Stimulated activated CD4-positive, alpha-beta T cell treated with anti-CD3 and anti-CD28 coated beads, Interleukin-15, amount 100 ng/mL, for 24 hours (primary cell): ENCODE measurements around the gene MC2R.

ENCODE experiments used
- DNase-seq: peaks from one replicate; pipeline ENCODE4 v3.0.0-alpha.2; 2020

The MC2R gene

DNA sequence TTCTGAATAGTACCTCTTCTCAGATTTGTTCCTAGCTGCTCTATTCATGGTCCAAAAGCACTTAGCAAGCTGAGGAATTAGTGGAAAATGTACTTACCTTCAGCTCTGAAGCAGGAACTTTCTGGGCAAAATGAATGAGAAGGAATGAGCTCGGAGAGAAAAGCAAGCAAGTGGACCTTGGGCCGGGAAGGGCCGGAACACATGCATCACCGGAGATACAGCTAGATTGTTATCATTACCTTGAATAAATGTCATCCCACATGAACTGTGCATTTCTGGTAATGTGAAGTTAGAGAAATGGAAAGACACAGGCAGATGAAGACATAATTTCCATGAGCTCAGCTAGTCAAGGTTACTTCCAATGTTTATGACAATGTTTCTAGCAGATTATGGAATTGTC, at the start of gene MC2R:
MC2R (minus strand) TSS at position 146 of the 400 bp plus-strand sequence. CDS start 30,018 bp downstream, outside the sequence.
- no peak for DNase-seq

DNA sequence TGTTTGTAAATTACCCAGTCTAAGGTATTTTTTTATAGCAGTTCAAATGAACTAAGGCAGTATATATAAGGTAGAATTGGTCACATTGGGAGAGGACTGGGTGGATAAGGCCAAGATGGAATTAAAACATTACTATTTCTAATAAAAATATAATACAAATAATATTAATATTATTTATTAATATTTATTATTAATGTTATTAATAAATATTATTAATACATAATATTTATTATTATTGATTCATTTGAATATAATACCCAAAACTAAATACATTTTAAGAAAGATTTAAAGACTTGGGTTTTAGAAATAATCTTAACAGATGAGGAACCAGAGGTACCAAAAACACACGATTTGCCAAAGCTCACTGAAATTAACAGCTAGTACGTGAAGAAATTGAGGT, 30.5 kb upstream of the MC2R start:
- DNase-seq = no peak

DNA sequence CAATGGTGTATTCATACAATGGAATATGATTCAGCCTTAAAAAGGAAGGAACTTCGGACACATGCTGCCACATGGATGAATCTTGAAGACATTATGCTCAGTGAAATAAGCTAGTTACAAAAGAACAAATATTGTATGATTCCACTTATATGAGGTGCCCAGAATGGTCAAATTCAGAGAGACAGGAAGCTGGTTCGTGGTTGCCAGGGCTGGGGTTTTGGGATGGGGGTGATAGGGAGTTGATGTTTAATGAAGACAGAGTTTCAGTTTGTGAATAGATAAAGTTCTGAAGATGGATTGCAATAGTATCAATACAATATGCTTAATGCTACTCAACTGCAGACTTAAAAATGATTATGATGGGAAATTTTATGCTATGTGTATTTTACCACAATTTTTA, 28.0 kb upstream of the MC2R start:
- DNase-seq = no peak

DNA sequence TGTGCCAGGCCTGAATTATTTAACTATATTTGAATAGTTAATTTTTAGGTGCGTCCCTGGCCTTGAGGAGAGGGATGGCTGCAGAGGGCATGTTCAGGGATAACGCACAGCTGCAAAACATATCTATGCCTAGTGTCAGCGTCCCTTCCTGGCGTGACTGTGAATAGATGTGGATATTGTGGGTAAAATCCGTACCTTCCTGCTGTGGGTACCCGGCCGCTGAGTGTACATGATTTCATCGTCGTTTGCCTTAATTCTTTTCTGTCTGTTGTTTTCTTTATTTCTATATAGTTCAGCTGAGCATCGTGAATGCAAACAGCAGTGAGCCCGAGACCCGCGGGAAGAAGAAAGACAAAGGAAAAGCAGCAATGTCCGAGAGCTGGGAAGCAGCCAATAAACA, 25.0 kb upstream of the MC2R start:
- no peak for DNase-seq

DNA sequence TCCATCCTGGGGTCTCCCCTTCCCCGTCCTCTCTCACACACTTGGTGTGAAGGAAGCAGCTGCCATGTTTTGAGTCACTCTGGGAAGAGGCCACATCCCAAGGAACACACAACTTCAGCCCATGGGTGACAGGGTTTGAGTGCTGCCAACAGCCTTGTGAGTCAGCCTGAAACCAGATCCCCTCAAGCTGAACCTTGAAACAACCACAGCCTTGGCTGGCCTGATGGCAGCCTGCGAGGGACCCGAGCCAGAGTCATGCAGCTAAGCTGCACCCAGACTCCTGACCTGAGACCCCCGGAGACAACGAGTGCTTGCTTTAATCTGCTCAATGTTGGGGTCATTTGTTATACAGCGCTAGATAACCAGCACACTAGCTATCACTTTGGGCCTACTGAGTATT, 19.3 kb upstream of the MC2R start:
- no peak for DNase-seq

DNA sequence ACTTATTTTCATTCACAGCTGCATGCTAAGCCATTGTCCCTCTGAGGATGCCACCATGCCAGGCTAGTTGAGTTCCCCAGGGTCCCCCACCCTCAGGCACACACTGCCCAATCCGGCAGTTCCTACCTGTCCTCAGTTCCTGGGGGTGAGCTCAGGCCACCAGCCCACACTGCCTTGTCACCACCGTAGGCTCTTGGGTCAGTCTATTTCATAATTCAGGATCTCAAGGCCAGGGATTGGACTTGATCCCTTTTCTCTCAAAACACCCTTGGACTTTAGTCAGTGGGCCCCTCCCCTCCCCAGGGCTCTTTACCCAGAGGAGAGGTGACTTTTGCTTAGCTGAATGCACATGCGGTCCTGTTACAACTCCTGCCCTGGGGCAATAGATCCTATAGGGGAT, 18.7 kb upstream of the MC2R start:
- no peak for DNase-seq

DNA sequence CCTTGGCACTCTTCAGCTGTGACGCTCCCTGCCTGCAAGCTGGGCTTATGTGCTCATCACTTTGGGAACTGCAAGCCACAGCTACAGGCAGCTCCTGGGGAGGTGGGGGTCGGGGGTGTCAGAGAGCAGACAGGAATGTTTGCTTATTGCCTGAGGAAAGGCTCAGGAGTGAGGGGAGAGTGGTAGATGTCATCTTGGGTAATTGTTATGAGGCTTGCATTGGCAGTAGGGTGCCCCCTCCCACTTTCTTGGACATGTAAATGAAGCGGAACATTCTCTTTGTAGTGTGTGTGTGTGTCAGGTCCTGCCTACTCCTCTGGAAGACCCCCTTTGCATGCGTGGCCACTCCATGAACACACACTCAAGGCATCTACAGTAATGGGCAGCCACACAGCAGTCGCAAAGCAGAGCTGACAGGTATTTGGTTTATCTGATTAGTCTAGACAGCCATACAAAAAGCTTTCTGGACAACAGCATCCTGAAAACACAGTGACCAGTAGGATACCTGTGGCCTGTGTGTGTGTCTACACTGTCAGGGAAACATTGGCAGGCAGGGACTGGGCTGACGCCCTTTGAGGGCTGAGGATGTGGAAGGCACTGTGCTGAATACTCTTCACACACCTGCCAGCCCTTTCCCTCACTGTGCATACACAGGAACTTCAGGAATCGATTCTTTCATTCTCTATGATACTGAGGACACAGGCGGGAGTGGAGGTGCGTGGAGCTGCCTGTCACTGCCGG, 17.1 kb upstream of the MC2R start:
- DNase-seq = no peak

DNA sequence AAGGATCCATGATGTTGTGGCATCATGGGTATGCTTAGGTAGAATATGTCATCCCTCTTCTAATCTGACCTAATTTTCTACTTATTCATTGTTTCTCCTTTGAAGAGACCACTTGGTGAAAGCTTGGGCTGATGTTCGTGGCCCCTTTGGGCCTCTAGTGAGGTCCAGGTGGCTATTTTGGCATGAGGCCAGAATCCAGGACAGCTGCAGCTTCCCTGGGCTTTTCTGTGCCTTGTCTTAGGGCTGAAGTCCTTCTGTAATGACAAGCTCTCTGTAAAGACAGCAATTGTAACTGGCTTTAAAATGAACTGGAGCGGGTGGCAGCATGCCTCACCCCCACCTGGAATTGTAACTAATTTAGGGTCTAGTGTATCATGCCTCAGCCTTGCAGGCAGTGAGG, 15.6 kb upstream of the MC2R start:
- no peak for DNase-seq

DNA sequence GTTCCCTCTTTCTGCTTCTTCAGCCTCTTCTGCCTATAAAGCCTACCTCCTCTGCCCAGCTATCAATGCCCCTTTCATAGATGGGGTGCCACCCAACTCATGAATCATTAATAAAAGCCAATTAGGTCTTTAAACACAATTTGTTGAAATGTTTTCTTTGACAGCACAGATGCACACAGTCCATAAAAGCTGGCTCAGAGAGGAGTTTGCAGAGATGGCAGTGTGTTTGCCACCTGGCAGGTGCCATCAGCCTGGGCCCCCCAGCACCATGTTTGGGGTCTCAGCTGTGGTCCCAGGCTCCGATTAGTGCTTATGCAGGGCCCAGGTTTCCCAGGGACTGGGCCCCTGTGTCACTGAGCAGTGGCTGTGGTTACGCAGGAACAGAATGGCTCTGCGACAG, 7.9 kb upstream of the MC2R start:
- no peak for DNase-seq

DNA sequence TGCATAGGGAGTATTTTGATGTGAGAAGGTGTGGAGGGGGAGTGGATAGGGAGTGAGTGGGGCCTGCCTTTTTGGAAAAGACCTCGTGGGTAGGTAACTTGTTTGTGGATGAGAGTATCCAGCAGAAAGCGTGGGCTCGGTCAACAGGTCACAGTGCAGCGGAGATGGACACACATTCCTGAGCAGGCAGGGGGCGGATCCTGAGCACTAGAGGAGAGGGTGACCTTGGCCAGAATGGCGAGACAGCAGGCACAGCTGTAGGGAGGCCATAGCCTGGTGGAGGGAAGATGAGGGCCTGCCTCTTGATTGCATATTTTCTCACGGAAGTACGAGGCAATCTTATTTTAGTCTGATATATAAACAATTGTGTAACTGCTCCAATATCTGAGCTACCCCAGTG, 3.6 kb upstream of the MC2R start:
- no peak for DNase-seq

DNA sequence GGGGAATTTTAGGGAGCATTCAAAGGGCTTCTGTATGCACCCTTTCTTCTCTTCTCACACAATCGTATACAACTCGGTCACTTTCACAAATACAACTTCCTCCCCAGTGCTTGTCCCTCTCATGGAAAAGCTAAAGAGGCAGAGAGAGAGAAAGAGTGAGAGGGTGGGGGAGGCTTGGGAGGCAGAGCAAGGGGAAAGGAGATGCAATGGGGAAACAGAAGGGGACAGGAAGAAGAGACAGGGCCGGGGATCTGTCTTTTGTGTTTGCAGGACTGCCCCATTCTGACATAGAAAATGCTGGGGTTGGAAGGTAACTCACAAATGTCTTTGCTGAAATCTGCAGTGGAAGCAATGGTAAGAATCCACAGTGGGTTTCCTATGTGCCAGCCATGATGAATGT, 2.1 kb upstream of the MC2R start:
- DNase-seq = no peak

DNA sequence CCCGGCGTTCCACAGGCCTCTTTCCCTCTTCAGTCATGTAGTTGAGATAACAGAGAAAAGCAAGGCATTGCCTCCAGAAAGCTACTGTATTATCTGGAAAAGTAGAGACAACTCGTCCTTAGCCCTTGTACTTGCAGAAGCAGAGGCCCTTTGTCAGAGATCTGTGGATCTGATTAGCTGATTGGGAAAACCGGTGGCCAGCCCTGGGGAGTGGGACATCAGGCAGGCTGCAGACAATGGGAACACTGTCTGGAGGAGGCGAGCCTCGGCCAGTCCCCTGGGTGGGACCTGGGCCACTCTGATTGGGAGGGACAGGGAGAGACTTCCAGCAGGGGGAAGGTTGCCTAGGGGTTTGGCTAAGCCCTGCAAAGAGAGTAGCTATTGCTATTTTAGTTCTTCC, 1.2 kb upstream of the MC2R start:
- DNase-seq = no peak

DNA sequence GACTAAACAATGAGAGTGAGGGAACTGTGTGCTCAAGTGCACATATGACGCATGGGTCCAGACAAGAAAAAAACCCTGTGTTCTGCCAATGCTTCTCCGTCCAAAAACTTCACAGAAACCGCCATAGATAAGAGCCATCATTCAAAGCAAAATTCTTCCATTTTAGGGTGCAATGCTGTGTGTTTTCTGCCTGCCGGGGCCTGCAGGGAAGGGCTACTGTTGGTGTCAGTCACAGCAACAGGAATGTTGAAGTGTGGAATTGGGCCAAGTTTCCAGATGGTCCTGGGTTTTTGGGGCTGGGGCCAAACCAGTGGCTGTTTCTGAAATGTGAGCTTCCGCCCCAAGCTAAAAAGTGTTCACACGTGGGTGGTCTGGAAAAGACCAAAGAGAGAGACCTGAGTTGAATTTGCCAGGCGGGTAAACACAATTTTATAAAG, 677 bp upstream of the MC2R start:
- no peak for DNase-seq

DNA sequence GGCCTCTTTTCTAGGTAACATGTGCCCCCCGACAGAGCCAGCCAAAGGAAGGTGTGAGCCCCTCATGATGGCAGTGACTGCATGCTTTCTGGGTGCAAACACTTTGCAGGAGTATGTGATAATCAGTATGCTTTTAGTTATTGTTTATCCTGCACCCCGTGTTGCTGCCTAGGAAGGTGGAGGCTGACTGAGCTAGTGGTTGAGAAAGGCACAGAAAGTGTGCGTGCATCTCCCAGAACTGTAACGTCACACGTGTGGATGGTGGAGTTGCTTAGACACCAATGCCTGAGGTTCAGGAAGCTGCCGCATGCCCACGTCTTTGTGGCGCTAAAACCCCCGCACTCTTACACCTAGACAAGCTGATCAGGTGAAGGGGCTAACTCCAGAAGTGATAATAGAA, 580 bp downstream of the MC2R start:
- DNase-seq = no peak

DNA sequence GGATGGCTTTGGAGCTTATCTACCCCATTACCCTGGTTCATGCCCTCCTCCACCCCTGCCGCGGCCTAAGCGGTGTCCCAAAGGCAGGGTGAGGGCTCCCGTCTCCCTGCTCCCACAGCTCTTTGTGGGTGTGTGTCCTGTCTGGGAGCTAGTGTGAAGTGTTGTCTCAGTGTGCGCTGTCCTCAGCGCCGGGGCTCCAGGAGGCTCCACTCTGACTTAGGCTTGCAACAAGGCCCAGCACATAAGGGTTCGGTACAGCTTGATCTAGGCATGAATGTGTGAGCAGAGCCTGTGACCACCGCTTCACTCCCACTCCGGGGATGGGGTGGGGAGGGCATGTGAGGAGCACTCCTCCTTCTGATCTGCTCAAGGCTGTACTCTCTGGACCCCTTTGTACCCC, 1.2 kb downstream of the MC2R start:
- DNase-seq = no peak

DNA sequence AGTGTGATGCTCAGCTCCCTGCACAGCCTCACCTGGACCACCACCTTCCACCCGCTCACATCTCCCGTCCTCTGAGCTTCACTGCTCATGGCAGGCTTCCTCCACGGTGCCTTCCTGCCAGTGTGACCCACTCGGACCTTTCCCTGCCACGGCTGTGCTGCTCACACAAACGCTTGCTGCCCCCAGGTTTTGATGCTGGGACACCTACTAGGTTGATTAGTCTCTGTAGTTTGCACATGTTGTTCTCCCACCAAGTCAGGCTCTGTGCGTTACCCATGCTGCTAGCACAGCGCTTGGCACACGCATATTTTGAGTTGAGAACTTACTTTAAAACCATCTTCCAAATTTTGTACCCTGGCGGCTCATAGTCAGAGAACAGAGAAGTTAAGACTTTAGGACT, 2.1 kb downstream of the MC2R start:
- DNase-seq = no peak

DNA sequence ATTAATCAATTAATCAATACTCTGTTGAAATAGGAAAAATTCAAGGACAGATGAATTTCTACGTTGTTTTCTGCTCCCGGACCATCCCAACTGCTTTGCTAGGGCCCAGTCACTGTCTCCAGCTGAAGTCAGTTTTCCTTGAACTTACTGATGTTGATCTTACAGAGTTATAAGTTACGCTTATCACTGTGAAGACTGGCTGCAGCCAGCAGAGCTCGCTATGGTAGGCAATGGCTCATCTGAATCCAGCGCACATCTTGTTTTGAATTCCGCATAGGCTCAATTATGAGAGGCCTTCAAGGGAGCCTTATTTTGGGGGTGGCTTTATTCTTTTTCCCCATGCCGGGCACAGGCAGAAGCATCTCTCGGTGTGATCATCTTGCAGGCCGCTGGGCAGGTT, 2.7 kb downstream of the MC2R start:
- no peak for DNase-seq

DNA sequence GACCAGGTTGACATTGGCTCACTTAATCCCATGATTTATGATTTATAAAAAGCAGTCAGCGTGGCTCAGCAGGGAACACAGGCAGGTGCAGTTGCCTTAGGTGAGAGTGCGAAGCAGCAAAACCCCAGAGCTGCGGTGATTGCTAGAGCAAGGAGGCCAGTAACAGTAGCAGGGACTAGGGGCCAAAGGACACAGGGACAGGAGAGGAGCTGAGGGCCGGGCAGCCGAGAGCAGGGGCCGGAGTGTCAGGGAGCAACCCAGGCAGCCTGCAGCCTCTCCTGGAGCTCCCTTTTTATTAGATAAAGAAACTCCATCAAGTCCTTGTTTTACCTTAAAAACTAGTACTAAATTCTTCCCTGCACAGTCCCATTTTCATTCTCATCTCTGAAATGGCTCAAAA, 4.3 kb downstream of the MC2R start:
- DNase-seq = no peak

DNA sequence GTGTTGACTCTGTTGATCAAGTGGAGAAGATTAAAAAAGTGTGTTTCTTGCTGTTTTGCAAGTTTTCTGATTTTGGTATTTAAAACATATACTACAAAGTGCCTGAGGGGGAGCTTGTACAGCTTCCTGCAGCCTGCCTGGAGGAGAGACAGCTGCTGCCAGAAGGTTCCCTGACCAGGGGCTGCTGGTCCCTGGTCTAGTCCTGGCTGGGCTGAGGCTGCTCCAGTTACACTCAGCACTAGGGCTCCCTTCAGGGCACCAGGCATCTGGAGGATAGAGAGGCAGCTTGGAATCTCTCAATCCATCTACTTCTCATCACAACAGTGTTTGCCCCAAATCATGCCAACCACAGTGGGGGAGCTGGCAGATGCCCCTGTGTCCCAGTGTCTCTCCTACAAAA, 4.8 kb downstream of the MC2R start:
- DNase-seq = no peak

DNA sequence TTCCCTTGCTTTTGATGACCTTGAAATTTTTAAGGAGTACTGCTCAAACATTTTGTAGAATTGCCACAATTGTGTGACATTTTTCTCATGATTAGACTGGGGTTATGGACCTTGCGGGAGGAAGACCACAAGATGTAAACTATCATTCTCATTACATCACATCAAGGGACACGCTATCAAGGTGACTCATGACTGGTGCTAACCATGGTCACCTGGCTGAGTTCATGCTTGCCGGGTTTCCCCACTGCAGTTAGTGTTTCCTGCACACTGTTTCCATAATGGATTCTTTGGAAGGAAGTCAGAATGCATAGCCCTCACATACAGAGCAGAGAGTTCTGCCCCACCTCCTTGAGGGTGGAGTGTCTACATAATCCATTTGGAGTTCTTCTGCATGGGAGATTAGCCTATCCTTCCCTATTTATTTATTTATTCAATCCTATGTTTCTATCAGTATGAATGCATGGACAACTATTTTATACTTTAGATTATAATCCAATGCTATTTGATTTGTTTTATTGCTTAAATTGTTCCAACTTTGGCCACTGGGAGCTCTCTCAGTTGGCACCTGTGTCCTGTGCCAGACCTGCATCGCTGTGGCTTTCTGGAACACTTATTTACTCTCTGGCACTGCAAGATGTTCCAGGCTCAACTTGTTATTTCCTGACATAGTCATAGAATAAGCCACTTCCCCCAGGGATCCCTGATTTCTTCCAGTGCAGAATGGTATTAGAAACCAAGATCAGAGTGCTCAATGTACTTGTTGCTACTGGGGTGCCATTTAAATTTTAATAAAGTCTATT, 6.0 kb downstream of the MC2R start:
- no peak for DNase-seq

DNA sequence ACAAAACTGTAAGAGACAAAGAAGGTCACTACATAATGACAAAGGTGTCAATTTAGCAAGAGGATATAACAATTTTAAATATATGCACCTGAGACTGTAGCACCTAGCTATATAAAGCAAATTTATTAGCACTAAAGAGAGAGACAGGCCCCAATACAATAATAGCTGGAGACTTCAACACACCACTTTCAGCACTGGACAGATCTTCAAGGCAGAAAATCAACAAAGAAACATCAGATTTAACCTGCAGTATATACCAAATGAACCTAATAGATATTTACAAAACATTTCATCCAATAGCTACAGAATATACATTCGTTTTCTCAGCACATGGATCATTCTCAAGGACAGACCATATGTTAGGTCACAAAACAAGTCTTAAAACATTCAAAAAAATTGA, 14.7 kb downstream of the MC2R start:
- DNase-seq = no peak

DNA sequence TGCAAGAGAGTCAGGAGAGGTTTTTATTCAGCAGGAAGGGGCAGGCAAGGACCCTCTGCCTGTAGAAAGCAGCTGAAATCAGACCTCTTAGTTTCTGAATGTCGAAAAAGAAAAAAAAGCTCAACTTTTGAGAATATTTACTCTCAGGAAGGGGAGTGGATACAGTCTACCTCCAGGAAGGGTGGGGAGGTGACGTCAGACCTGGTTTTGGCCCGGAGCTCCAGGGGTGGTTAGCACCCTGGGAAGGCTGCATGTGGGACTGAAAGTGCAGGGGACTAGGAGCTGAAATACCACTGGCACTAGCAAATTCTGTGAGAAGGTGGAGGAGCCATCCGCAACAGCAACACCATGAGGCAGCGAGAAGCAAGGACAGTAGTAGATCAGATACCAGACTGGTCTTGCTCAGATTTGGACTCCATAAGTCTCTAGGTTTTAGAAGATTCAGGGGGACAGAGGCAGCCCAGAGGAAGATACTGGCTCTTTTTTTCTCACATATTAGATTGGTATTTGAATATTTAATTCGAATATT, 19.8 kb downstream of the MC2R start:
- no peak for DNase-seq

DNA sequence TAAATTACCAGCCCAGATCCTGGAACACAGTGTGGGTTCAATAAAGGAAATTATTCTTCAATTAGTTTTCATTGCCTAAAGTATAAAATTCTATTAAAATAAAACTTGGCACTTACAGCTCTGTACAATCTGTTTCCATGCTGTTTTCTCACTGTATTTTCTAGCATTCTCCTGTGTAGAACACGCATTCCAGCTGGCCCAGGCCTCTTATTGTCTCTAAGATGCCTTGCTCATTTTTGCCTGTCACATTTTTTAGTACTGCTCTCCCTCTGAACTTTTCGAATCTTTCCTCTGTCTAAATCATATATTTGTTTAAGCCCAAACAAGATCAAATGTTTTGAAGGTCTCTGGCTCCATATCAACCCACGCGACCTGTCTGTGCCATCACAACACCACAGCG, 20.8 kb downstream of the MC2R start:
- no peak for DNase-seq

DNA sequence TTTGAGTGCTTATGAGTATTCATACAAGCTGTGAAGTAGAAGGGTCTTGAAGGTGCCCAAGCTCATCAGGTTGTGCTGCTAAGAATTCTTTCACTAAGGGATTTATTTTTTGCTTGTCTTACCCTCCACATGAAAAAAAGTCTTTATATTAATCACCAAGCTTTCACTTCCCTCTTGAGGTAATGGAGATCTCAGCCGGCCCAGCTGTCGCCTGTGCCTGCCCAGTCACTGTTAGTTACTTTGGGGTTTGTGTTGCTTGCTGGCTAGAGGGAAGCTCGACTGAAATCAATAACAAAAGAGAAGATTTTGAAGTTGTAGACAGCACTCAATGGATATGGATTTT, 21.9 kb downstream of the MC2R start:
- no peak for DNase-seq

DNA sequence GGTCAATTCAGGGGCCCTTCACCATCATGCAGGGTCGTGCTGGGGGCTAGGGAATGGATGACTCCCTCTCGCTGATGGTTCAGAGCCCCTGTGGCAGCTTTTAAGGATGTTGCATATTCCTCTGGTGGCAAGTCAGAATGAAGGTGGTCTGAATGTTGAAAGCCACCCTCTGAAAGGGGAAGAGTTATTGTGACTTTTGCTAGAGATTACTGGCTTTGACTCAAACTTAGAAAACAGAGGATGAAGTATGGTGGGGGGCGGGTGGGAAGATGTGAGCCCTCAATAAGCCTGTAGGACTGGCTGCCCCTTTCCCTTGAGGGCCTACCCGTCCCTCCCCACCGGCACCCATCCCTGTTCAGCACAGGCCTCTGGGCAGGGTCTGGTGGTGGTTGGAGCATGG, 23.2 kb downstream of the MC2R start:
- DNase-seq = no peak
